OCI-LY7 (cell line): ENCODE results near the gene TPRN. TPM values are rescaled to one million over a fixed set of nuclear protein-coding genes. Genes with fewer than 3 reads are reported as not detected.

Source experiments
- BruUV-seq: library from RNA; stranded (reverse); fragments of 400-500 nt; replicated peaks from 2 replicates; lab custom pipeline; 2021; lab: Mats Ljungman, UMichigan
- CTCF ChIA-PET: fragments of 300-600 bp; sonication (Branson Sonifier 250); formaldehyde crosslinking; loops from one replicate; lab custom pipeline; 2022; ENCODE audit warnings: antibody characterized with exemption; ENCODE audit not compliant: unreplicated experiment; lab: Charles Lee
- POLR2A ChIA-PET: fragments of 300-600 bp; sonication (Branson Sonifier 250); formaldehyde crosslinking; loops from one replicate; lab custom pipeline; 2022; ENCODE audit warnings: antibody characterized with exemption; lab: Charles Lee
- DNase-seq: peaks from one replicate; pipeline ENCODE4 v3.0.0-alpha.2; 2015; ENCODE audit warnings: low spot score
- H2AFZ ChIP-seq: fragments of 200-600 bp; sonication (generic), shearing (Covaris generic); 2 replicates; pipeline ENCODE4 v1.6.1; 2014; ENCODE audit warnings: mild to moderate bottlenecking, antibody characterized with exemption, low read length, moderate library complexity
- H3K27ac ChIP-seq: fragments of 200-600 bp; sonication (generic); 2 replicates; pipeline ENCODE4 v1.5.1; 2014; ENCODE audit warnings: mixed run types, low read depth, mild to moderate bottlenecking, moderate library complexity, low read length, inconsistent platforms; ENCODE audit not compliant: poor library complexity, severe bottlenecking
- H3K36me3 ChIP-seq: fragments of 200-600 bp; sonication (generic); 2 replicates; pipeline ENCODE4 v1.6.1; 2014; ENCODE audit warnings: mild to moderate bottlenecking, antibody characterized with exemption, low read length, moderate library complexity, mixed read lengths; ENCODE audit not compliant: insufficient read depth
- H3K4me1 ChIP-seq: fragments of 200-600 bp; sonication (generic); 2 replicates; pipeline ENCODE4 v1.5.1; 2014; ENCODE audit warnings: mild to moderate bottlenecking, low read length; ENCODE audit not compliant: insufficient read depth, poor library complexity, severe bottlenecking
- H3K4me2 ChIP-seq: fragments of 200-600 bp; sonication (generic); 2 replicates; pipeline ENCODE4 v1.6.1; 2014; ENCODE audit warnings: mild to moderate bottlenecking, low read length
- H3K4me3 ChIP-seq: fragments of 200-600 bp; sonication (generic); 2 replicates; pipeline ENCODE4 v1.5.1; 2014; ENCODE audit warnings: mild to moderate bottlenecking, low read depth, low read length; ENCODE audit not compliant: poor library complexity, severe bottlenecking
- H3K79me2 ChIP-seq: fragments of 200-600 bp; sonication (generic); 2 replicates; pipeline ENCODE4 v1.6.1; 2016; ENCODE audit warnings: low read depth, mild to moderate bottlenecking, low read length, moderate library complexity, mixed read lengths; ENCODE audit not compliant: insufficient read depth
- H3K9me2 ChIP-seq: fragments of 200-600 bp; sonication (generic); 2 replicates; pipeline ENCODE4 v1.6.1; 2016; ENCODE audit warnings: mild to moderate bottlenecking, low read length, mixed read lengths; ENCODE audit not compliant: insufficient read depth
- H3K9me3 ChIP-seq: fragments of 200-600 bp; sonication (generic); 2 replicates; pipeline ENCODE4 v1.6.1; 2014; ENCODE audit warnings: mild to moderate bottlenecking, mixed run types, low read length, mixed read lengths
- H4K20me1 ChIP-seq: fragments of 200-600 bp; sonication (generic); 2 replicates; pipeline ENCODE4 v1.6.1; 2014; ENCODE audit warnings: mild to moderate bottlenecking, antibody characterized with exemption, low read length, moderate library complexity, mixed read lengths; ENCODE audit not compliant: insufficient read depth
- EZH2phosphoT487 ChIP-seq: fragments of 200-600 bp; sonication (generic); IDR thresholded peaks from 2 replicates; pipeline ENCODE4 v1.6.1; 2018; ENCODE audit warnings: low read depth, borderline replicate concordance, mild to moderate bottlenecking, mixed run types, antibody characterized with exemption, low read length, moderate library complexity, mixed read lengths
- intact Hi-C: fragments of 100-400 bp; cut with micrococcal nuclease; formaldehyde crosslinking; loops from one replicate; pipeline ENCODE4 v1.10.0; 2022; ENCODE audit not compliant: unreplicated experiment
- total RNA-seq, 2 experiments: library from RNA; depleted of rRNA in 1 of 2; stranded (reverse); fragments of >200 nt in 1 of 2; shearing (Covaris generic) in 1 of 2; gene quantifications; 2 replicates each; pipeline ENCODE4 v1.2.3, GENCODE V29; 2014 to 2022
- TF ChIP-seq, protein P1 (sequence below): fragments of 200-600 bp; sonication (generic); conservative IDR thresholded peaks from 2 replicates; pipeline ENCODE4 v1.5.1; 2014; ENCODE audit warnings: mild to moderate bottlenecking, antibody characterized with exemption, low read length, moderate library complexity, mixed read lengths

TPRN gene
- total RNA-seq, 2 experiments from 2014 or later, result 9.0 to 15.9 TPM

DNA sequence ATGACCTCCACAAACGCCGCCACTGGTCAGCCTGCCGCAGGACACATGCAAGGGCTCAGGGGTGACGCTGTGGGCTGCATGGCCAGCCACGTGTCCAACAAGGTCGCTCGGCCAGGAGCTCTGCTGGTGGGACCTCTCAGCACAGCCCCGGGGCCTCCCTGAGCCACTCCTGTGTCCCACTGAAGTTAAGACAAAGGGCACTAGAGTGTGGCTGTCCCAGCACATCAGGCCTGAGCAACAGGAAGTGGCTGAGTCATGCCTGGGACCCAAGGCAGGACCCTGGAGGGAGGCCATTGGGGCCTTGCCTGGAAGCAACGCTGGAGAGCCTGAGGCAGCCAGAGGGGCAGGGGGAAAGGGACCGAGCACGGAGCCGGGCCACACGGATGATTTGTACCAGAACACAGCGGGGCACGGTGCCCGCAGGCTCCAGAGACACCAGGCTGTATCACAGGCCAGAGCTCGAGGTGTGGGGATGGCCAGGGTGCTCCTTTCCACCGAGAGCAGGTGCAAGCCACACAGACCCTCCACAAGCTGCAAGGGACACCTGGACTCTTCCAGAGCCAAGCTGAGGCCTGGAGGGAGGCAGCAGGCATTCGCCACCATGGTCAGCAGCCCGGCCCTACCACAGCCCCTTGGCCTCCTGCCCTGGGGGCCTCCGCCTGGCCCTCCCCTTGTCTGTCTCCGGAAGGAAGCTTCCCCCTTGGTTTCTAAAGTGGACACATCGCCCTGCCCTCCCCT, 22.2 kb downstream of the TPRN start:
- CTCF ChIA-PET, result no interaction called here
- intact Hi-C loops, result no loop called here

DNA sequence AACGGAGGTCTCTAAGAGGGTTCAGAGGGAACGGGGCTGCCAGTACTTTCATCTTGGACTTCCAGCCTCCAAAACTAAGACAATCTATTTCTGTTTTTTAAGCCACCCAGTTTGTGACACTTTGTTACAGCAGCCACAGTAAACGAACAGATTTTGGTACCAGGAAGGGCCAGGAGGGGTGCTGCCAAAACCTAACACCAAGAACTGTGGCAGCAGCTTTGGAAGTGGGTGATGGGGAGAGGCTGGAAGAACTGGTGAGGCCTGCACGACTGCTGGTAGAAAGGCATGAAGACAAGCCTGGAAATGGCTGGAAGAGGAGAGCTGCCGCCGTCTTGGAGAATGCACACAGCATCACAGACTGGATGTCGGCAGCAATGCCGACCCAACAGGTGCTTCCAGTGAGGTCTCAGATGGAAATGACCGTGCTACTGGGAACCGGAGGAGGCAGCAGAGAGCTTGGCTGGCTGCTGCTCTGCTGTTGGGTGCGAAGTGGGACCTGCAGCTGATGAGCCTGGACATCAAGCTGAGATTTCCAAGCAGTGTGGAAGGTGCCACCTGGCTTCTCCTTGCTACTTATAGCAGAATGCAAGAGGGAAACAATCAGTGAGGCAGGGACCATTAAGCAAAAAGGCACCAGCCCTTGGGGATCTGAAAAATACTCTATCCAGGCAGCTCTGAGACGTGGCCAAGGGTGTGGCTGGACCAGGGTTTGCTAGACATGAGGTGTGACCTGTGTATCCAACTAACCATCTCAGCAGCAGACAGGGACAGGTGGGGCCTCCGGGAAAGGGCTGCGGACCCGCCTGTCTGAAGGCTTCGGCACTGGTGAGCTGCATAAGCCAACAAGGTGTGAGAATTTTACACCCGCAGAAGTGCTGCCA, 24.0 kb downstream of the TPRN start:
- peak; percentile 57 for DNase-seq
- Histone ChIP-seq H3K27ac (no peak overlapping the region), H3K4me3 (no peak overlapping the region), H3K9me2 (no peaks in the 10 kb centered on the region), H4K20me1 (no peaks in the 10 kb centered on the region; the same call in 1 of the 2 replicates), H3K79me2 (no peaks in the 10 kb centered on the region), H3K36me3 (peaks cover 32% of the 10 kb centered on the region), H3K9me3 (no peaks in the 10 kb centered on the region), H2AFZ (no peak overlapping the region), H3K4me1 (no peaks in the 10 kb centered on the region), H3K4me2 (no peak overlapping the region)
- TF ChIP-seq, protein P1, sequence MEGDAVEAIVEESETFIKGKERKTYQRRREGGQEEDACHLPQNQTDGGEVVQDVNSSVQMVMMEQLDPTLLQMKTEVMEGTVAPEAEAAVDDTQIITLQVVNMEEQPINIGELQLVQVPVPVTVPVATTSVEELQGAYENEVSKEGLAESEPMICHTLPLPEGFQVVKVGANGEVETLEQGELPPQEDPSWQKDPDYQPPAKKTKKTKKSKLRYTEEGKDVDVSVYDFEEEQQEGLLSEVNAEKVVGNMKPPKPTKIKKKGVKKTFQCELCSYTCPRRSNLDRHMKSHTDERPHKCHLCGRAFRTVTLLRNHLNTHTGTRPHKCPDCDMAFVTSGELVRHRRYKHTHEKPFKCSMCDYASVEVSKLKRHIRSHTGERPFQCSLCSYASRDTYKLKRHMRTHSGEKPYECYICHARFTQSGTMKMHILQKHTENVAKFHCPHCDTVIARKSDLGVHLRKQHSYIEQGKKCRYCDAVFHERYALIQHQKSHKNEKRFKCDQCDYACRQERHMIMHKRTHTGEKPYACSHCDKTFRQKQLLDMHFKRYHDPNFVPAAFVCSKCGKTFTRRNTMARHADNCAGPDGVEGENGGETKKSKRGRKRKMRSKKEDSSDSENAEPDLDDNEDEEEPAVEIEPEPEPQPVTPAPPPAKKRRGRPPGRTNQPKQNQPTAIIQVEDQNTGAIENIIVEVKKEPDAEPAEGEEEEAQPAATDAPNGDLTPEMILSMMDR, result peak; percentile 79
- no peak for TF ChIP-seq EZH2phosphoT487
- intact Hi-C loops, result no loop called here
- BruUV-seq, result no TSS peak
- POLR2A ChIA-PET, result no interaction called here
- CTCF ChIA-PET, result interaction anchor here (0.5 to 0.9 kb wide), 2 partner anchors 16 to 60 kb away, joined by 3 read pairs; no protein-coding TSS in a partner anchor

More for the DNA sequence above, 22.2 kb downstream of the TPRN start:
- Histone ChIP-seq H3K4me1 (no peaks in the 10 kb centered on the region), H3K79me2 (no peaks in the 10 kb centered on the region), H3K9me2 (no peaks in the 10 kb centered on the region), H3K27ac (no peak overlapping the region), H2AFZ (no peak overlapping the region), H4K20me1 (no peaks in the 10 kb centered on the region; the same call in 1 of the 2 replicates), H3K4me3 (no peak overlapping the region), H3K9me3 (no peaks in the 10 kb centered on the region), H3K4me2 (no peak overlapping the region), H3K36me3 (peaks cover 47% of the 10 kb centered on the region)
- DNase-seq, result no peak
- BruUV-seq, result no TSS peak
- no peak for TF ChIP-seq EZH2phosphoT487
- TF ChIP-seq, protein P1, result no peak
- POLR2A ChIA-PET, result no interaction called here
